ENCODE results near the gene CLDN16. TPM values are rescaled to one million over a fixed set of nuclear protein-coding genes. Genes with fewer than 3 reads are reported as not detected.

Gene CLDN16
- polyA plus RNA-seq, 1 donor (not counting 4 experiments of a cell fraction or from before 2014, with no cell fraction given): 0.88 TPM

DNA sequence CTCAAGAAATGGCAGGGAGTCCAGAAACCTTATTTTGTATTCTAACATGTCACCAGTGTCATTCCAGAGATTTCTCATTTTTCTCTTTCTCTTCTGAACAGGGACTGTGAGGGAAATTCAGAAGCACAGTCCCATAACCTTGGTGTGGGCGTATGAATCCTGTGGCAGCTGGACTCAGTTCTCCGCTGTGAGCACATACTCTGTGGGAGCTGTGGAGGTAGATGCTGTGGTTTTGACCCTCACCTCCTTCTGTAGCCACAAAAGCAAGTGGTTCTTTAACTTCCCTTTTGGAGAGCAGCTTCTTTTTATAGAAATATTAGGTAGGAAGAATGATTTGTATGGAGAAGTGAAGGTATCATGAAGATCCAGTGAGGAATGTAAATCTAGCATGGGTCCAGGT is 48.4 kb downstream of the CLDN16 start:
- FAIRE-seq (no peak), DNase-seq (ENCODE audit: low read depth, low spot score) (no peak)
- no peak for TF ChIP-seq EZH2 (IDR thresholded peaks at IDR 0.05; ENCODE audit: low read length)
- TF ChIP-seq, protein P1, sequence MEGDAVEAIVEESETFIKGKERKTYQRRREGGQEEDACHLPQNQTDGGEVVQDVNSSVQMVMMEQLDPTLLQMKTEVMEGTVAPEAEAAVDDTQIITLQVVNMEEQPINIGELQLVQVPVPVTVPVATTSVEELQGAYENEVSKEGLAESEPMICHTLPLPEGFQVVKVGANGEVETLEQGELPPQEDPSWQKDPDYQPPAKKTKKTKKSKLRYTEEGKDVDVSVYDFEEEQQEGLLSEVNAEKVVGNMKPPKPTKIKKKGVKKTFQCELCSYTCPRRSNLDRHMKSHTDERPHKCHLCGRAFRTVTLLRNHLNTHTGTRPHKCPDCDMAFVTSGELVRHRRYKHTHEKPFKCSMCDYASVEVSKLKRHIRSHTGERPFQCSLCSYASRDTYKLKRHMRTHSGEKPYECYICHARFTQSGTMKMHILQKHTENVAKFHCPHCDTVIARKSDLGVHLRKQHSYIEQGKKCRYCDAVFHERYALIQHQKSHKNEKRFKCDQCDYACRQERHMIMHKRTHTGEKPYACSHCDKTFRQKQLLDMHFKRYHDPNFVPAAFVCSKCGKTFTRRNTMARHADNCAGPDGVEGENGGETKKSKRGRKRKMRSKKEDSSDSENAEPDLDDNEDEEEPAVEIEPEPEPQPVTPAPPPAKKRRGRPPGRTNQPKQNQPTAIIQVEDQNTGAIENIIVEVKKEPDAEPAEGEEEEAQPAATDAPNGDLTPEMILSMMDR (optimal IDR thresholded peaks at IDR 0.05 in 1 of 3, IDR thresholded peaks at IDR 0.05 in 1 of 3, conservative IDR thresholded peaks at IDR 0.05 in 1 of 3; ENCODE audit: extremely low read depth in 1 of 3, insufficient read depth in 2 of 3, low read length in 3 of 3): no peak
- no peaks in the 10 kb centered on the region for H3K79me2 ChIP-seq (ENCODE audit: control insufficient read depth, insufficient read depth, low read length)
- H3K9ac ChIP-seq (ENCODE audit: control insufficient read depth, extremely low read depth, insufficient read depth, low read length): no peak overlapping the region
- H3K9me3 ChIP-seq (ENCODE audit: control insufficient read depth, low read depth, low read length): peaks cover 2% of the 10 kb centered on the region
- H3K4me3 ChIP-seq (ENCODE audit: control insufficient read depth in 2 of 3, extremely low read depth in 1 of 3, insufficient read depth in 2 of 3, low read depth in 1 of 3, low read length in 3 of 3): no peak overlapping the region
- no peaks in the 10 kb centered on the region for H3K36me3 ChIP-seq (ENCODE audit: control insufficient read depth in 2 of 2, extremely low read depth in 1 of 2, insufficient read depth in 2 of 2, low read length in 2 of 2)
- no peak overlapping the region for H3K4me2 ChIP-seq (ENCODE audit: control insufficient read depth, extremely low read depth, insufficient read depth, low read depth, low read length)
- no peak overlapping the region for H2AFZ ChIP-seq (ENCODE audit: control insufficient read depth, low read length)
- H3K4me1 ChIP-seq (ENCODE audit: control insufficient read depth, extremely low read depth, insufficient read depth, low read length): peaks cover 32% of the 10 kb centered on the region
- no peaks in the 10 kb centered on the region for H4K20me1 ChIP-seq (ENCODE audit: control insufficient read depth, extremely low read depth, insufficient read depth, low read length)
- H3K27ac ChIP-seq (ENCODE audit: control insufficient read depth, insufficient read depth, low read length): no peak overlapping the region
- no peaks in the 10 kb centered on the region for H3K9me1 ChIP-seq (ENCODE audit: control insufficient read depth, extremely low read depth, insufficient read depth, low read length)
- H3K27me3 ChIP-seq (ENCODE audit: control insufficient read depth, extremely low read depth, insufficient read depth, low read length): no peaks in the 10 kb centered on the region
- dilution Hi-C loops (cut with MboI; ENCODE audit: extremely low pct_ligation_motif_present, low sequenced_read_pairs): no loop called here

DNA sequence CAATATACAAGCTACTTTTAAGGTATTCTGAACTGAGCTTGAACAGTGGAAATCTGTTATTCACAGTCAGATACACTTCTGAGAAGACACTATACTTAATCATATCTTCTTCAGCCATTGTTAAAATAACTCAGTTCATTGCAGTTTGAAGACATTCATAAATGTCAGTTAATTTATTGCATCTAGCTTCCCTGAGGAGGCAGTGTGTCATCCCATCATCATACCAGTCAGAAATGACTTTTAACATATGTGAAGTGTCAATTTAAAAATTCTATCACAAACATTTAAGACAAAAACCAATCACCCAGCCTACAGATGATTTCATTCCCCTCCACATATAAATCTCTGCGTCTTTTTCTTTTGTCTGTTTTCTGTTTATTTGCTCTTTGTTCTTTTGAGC is 54.3 kb downstream of the CLDN16 start:
- Histone ChIP-seq H3K4me1 (ENCODE audit: control insufficient read depth, extremely low read depth, insufficient read depth, low read length) (no peaks in the 10 kb centered on the region), H3K27ac (ENCODE audit: control insufficient read depth, insufficient read depth, low read length) (no peak overlapping the region), H3K79me2 (ENCODE audit: control insufficient read depth, insufficient read depth, low read length) (no peaks in the 10 kb centered on the region), H3K9me1 (ENCODE audit: control insufficient read depth, extremely low read depth, insufficient read depth, low read length) (no peaks in the 10 kb centered on the region), H3K36me3 (ENCODE audit: control insufficient read depth in 2 of 2, extremely low read depth in 1 of 2, insufficient read depth in 2 of 2, low read length in 2 of 2) (no peaks in the 10 kb centered on the region), H3K9me3 (ENCODE audit: control insufficient read depth, low read depth, low read length) (no peaks in the 10 kb centered on the region), H2AFZ (ENCODE audit: control insufficient read depth, low read length) (no peak overlapping the region), H3K4me3 (ENCODE audit: control insufficient read depth in 2 of 3, extremely low read depth in 1 of 3, insufficient read depth in 2 of 3, low read depth in 1 of 3, low read length in 3 of 3) (no peak overlapping the region), H3K4me2 (ENCODE audit: control insufficient read depth, extremely low read depth, insufficient read depth, low read depth, low read length) (no peak overlapping the region), H3K27me3 (ENCODE audit: control insufficient read depth, extremely low read depth, insufficient read depth, low read length) (no peaks in the 10 kb centered on the region), H4K20me1 (ENCODE audit: control insufficient read depth, extremely low read depth, insufficient read depth, low read length) (no peaks in the 10 kb centered on the region), H3K9ac (ENCODE audit: control insufficient read depth, extremely low read depth, insufficient read depth, low read length) (no peak overlapping the region)
- dilution Hi-C loops (cut with MboI; ENCODE audit: extremely low pct_ligation_motif_present, low sequenced_read_pairs): no loop called here
- FAIRE-seq (no peak), DNase-seq (ENCODE audit: low read depth, low spot score) (no peak)
- no peak for TF ChIP-seq EZH2 (IDR thresholded peaks at IDR 0.05; ENCODE audit: low read length)
- TF ChIP-seq, protein P1 (optimal IDR thresholded peaks at IDR 0.05 in 1 of 3, IDR thresholded peaks at IDR 0.05 in 1 of 3, conservative IDR thresholded peaks at IDR 0.05 in 1 of 3; ENCODE audit: extremely low read depth in 1 of 3, insufficient read depth in 2 of 3, low read length in 3 of 3): no peak
